Astrocyte (in vitro differentiated cells and primary cell): ENCODE measurements around the gene LHFPL4.
"Not testable (repeated sequence)": the region's sequence is repeated elsewhere in the genome, so short reads cannot be mapped to it uniquely, and the experiment has no call there.

Experiments used
- EZH2 ChIP-seq: IDR thresholded peaks from 2 replicates; pipeline ENCODE4 v1.6.1; 2012; ENCODE audit warnings: mild to moderate bottlenecking, low read length, inconsistent platforms; ENCODE audit not compliant: insufficient read depth
- TF ChIP-seq, protein P1 (sequence below): IDR thresholded peaks from 2 replicates; pipeline ENCODE4 v1.5.1; 2011; ENCODE audit warnings: low read depth, mild to moderate bottlenecking, inconsistent platforms, low read length, moderate library complexity; ENCODE audit not compliant: insufficient read depth

DNA sequence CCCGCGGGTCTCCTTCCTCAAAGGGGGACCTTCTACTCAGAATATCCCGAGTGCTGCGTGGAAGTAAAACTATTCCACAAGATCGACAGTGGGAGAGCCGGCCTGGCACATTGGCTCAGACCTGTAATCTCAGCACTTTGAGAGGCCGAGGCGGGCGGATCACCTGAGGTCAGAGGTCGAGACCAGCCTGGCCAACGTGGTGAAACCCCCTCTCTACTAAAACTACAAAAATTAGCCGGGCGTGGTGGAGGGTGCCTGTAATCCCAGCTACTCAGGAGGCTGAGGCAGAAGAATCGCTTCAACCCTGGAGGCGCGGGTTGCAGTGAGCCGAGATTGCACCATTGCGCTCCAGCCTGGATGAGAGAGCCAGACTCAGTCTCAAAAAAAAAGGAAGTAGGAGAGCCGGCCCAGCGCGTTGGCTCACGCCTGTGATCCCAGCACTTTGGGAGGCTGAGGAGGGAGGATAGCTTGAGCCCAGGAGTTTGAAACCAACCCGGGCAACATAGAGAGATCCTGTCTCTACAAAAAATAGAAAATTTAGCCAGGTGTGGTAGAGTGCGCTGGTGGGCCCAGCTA is 47.5 kb upstream of the LHFPL4 start:
- TF ChIP-seq, protein P1, sequence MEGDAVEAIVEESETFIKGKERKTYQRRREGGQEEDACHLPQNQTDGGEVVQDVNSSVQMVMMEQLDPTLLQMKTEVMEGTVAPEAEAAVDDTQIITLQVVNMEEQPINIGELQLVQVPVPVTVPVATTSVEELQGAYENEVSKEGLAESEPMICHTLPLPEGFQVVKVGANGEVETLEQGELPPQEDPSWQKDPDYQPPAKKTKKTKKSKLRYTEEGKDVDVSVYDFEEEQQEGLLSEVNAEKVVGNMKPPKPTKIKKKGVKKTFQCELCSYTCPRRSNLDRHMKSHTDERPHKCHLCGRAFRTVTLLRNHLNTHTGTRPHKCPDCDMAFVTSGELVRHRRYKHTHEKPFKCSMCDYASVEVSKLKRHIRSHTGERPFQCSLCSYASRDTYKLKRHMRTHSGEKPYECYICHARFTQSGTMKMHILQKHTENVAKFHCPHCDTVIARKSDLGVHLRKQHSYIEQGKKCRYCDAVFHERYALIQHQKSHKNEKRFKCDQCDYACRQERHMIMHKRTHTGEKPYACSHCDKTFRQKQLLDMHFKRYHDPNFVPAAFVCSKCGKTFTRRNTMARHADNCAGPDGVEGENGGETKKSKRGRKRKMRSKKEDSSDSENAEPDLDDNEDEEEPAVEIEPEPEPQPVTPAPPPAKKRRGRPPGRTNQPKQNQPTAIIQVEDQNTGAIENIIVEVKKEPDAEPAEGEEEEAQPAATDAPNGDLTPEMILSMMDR: not testable (repeated sequence)
- not testable (repeated sequence) for TF ChIP-seq EZH2
